ENCODE results near the gene LIX1L.

DNA sequence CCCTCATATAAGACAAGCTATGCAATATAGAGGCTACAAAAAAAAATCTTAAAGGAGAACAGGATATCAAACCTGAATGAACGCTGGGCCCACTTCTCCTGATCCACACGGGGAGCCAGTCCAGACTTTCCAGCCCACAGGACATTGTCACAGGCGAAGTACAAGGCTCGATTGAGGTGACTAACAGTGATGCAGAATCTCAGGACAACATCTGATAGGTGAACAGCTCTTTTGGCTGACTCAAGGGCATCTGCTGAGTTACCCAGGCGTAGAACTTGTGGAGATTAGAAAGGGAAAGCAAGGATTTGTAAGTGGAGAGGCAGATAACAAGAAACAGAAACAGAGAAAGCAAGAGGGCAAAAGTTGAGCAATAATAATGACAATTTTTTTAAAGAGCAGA lies 41.1 kb downstream of the LIX1L start:
- TF ChIP-seq POLR2A (IDR thresholded peaks at IDR 0.05) (no peak), CTCF (IDR thresholded peaks at IDR 0.05) (no peak), EP300 (IDR thresholded peaks at IDR 0.05) (no peak), POLR2AphosphoS5 (IDR thresholded peaks at IDR 0.05) (no peak)
